ENCODE data around the gene EFHC2. TPM values are rescaled to one million over a fixed set of nuclear protein-coding genes. Genes with fewer than 3 reads are reported as not detected.

EFHC2 gene
- total RNA-seq, 1 donor from 2014 or later: under 0.01 TPM

DNA sequence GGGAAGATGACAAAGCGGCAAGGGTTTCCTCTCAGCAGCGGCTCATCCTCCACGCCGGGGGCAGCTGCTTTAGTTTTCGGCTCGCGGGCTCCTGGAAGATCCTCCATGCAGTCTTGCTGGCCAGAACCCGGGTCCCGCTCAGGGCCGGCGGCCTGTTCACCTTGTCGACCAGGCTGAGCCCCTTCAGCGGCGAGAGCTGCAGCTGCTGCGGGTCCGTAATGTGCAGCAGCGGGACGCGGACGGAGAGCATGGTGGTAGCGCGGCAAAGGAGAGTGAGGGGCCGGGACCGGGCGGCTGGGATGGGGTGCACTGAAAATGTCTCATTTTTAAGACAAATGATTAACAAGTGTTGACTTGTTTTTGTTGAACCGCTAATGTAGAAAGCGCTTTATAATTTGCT lies 33.2 kb downstream of the EFHC2 start:
- FAIRE-seq (no peak), DNase-seq (ENCODE audit: low read depth) (no peak)
- no peaks in the 10 kb centered on the region for H3K36me3 ChIP-seq (ENCODE audit: control insufficient read depth, insufficient read depth, low read length)
- H3K27me3 ChIP-seq (ENCODE audit: control insufficient read depth, insufficient read depth, low read length): no peaks in the 10 kb centered on the region
- no peak overlapping the region for H3K4me3 ChIP-seq (ENCODE audit: low read depth, low read length)
- TF ChIP-seq, protein P1, sequence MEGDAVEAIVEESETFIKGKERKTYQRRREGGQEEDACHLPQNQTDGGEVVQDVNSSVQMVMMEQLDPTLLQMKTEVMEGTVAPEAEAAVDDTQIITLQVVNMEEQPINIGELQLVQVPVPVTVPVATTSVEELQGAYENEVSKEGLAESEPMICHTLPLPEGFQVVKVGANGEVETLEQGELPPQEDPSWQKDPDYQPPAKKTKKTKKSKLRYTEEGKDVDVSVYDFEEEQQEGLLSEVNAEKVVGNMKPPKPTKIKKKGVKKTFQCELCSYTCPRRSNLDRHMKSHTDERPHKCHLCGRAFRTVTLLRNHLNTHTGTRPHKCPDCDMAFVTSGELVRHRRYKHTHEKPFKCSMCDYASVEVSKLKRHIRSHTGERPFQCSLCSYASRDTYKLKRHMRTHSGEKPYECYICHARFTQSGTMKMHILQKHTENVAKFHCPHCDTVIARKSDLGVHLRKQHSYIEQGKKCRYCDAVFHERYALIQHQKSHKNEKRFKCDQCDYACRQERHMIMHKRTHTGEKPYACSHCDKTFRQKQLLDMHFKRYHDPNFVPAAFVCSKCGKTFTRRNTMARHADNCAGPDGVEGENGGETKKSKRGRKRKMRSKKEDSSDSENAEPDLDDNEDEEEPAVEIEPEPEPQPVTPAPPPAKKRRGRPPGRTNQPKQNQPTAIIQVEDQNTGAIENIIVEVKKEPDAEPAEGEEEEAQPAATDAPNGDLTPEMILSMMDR (IDR thresholded peaks at IDR 0.05; ENCODE audit: insufficient read depth, low read length, severe bottlenecking): no peak

DNA sequence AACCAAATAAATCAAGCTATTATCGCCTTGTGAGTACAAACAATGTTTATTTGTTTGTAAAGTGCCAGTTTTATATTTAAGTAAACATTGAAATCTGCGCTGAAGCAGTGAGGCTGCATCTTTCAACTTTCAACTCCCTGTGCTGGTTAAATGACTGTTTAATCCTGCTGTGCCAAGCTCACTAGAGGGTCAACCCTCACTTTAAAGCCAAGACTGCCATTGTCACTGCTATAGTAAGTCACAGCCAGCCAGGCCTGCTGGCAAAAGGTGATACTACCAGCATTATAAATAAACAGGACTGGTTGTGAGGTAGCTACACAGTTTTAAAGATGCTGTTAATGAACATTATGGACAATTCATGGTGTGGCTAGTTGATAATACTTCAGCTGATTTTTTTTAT lies 34.6 kb downstream of the EFHC2 start:
- no peaks in the 10 kb centered on the region for H3K36me3 ChIP-seq (ENCODE audit: control insufficient read depth, insufficient read depth, low read length)
- H3K27me3 ChIP-seq (ENCODE audit: control insufficient read depth, insufficient read depth, low read length): no peaks in the 10 kb centered on the region
- TF ChIP-seq, protein P1 (IDR thresholded peaks at IDR 0.05; ENCODE audit: insufficient read depth, low read length, severe bottlenecking): no peak
- H3K4me3 ChIP-seq (ENCODE audit: low read depth, low read length): no peak overlapping the region
- FAIRE-seq: no peak
- DNase-seq (ENCODE audit: low read depth): no peak

DNA sequence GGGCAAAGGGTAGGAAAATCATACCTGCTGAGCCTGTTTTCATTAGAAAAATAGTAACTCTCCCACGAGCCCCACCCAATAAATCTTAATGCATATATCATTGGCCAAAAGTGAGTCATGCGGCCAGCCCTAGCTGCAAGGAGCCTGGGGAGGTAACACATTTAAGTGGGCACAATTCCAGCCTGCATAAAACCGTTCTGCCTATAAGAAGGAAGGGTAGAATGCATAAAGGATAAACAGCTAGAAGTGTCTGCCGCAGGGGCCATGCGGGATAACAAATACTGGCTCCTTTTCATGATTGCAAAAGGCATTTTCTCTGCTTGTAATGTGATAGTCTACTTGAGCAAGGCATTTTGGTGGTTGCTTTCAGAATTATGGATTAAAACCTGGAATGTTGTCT lies 37.1 kb downstream of the EFHC2 start:
- Histone ChIP-seq H3K36me3 (ENCODE audit: control insufficient read depth, insufficient read depth, low read length) (no peaks in the 10 kb centered on the region), H3K4me3 (ENCODE audit: low read depth, low read length) (no peak overlapping the region), H3K27me3 (ENCODE audit: control insufficient read depth, insufficient read depth, low read length) (no peaks in the 10 kb centered on the region)
- peak; percentile 76 for DNase-seq (ENCODE audit: low read depth)
- FAIRE-seq: no peak
- TF ChIP-seq, protein P1 (IDR thresholded peaks at IDR 0.05; ENCODE audit: insufficient read depth, low read length, severe bottlenecking): no peak

DNA sequence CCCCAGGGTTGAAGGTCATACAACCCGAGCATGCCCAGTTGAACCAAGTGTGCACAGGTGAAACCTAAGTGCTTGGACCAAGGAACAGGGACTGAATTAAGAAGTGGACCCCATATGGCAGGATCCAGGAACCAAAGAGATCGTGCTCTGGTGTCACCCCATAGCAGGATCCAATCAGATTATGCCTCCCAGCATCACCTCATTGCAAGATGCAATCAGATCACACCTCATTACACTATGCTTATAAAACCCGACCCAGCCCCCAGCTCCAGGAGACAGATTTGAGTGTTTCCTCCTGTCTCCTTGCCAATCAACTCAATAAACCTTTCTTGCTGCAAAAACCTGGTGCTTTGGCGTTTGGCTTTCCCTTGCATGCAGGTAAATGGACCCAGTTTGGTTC lies 37.6 kb downstream of the EFHC2 start:
- peak; percentile 28 for FAIRE-seq
- TF ChIP-seq, protein P1 (IDR thresholded peaks at IDR 0.05; ENCODE audit: insufficient read depth, low read length, severe bottlenecking): no peak
- H3K36me3 ChIP-seq (ENCODE audit: control insufficient read depth, insufficient read depth, low read length): no peaks in the 10 kb centered on the region
- no peak overlapping the region for H3K4me3 ChIP-seq (ENCODE audit: low read depth, low read length)
- no peak for DNase-seq (ENCODE audit: low read depth)
- H3K27me3 ChIP-seq (ENCODE audit: control insufficient read depth, insufficient read depth, low read length): no peaks in the 10 kb centered on the region

DNA sequence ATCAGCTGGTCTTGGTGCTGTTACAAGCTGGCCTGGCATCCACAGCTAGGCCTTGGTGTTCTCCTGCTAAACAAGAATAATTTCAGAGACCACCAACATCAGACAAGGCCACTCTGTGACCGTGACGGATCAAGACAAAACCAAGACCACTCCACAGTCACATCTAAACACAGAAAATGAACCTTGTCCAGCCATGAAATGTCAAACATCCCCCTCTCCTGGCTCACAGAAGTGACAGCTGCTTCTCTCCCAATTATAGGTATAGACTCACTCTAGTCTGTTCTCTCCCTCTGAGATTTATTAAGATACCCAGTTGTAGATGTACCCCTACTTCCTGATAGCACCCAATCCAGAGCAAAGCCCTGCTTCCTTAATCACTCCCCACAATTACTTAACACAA lies 40.4 kb downstream of the EFHC2 start:
- TF ChIP-seq, protein P1 (IDR thresholded peaks at IDR 0.05; ENCODE audit: insufficient read depth, low read length, severe bottlenecking): no peak
- H3K27me3 ChIP-seq (ENCODE audit: control insufficient read depth, insufficient read depth, low read length): no peaks in the 10 kb centered on the region
- FAIRE-seq (peak; percentile 7), DNase-seq (ENCODE audit: low read depth) (no peak)
- no peak overlapping the region for H3K4me3 ChIP-seq (ENCODE audit: low read depth, low read length)
- H3K36me3 ChIP-seq (ENCODE audit: control insufficient read depth, insufficient read depth, low read length): no peaks in the 10 kb centered on the region

DNA sequence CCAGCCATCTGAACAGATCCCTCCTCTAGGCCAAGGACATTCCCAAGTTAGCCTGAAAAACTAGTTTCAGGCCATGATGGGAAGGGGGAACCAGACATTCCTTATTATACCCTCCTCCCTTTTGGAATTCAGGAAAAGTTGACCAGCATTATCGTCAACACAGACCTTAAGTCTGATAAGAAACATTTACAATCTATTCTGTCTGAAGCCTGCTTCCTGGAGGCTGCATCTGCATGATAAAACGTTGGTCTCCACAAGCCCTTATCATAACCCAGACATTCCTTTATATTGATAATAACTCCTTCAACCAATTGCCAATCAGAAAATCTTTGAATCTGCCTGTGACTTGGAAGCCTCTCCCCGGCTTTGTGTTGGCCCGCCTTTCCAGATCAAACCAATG lies 44.3 kb downstream of the EFHC2 start:
- H3K4me3 ChIP-seq (ENCODE audit: low read depth, low read length): no peak overlapping the region
- TF ChIP-seq, protein P1 (IDR thresholded peaks at IDR 0.05; ENCODE audit: insufficient read depth, low read length, severe bottlenecking): no peak
- no peaks in the 10 kb centered on the region for H3K27me3 ChIP-seq (ENCODE audit: control insufficient read depth, insufficient read depth, low read length)
- DNase-seq (ENCODE audit: low read depth) (no peak), FAIRE-seq (no peak)
- no peaks in the 10 kb centered on the region for H3K36me3 ChIP-seq (ENCODE audit: control insufficient read depth, insufficient read depth, low read length)

Measured in bronchial epithelial cell (primary cell).